Endothelial cell of umbilical vein (primary cell): ENCODE measurements around the gene SUPT3H. TPM values are rescaled to one million over a fixed set of nuclear protein-coding genes. Genes with fewer than 3 reads are reported as not detected.

ENCODE experiments used
- BruUV-seq: library from RNA; stranded (reverse); fragments of 400-500 nt; replicated peaks from 2 replicates; lab custom pipeline; 2021; lab: Mats Ljungman, UMichigan
- CTCF ChIA-PET: fragments of 300-600, 350-600 bp; sonication (Branson Sonifier 250); formaldehyde crosslinking; loops from one replicate; lab custom pipeline; 2021; ENCODE audit warnings: antibody characterized with exemption, inconsistent platforms; lab: Charles Lee
- POLR2A ChIA-PET: fragments of 300-600, 350-600 bp; sonication (Branson Sonifier 250); formaldehyde crosslinking; loops from one replicate; lab custom pipeline; 2021; ENCODE audit warnings: antibody characterized with exemption, inconsistent platforms; lab: Charles Lee
- DNase-seq: peaks from one replicate; pipeline ENCODE4 v3.0.0-alpha.2; 2011; ENCODE audit warnings: low read depth, low spot score
- FAIRE-seq: peaks from 2 replicates; lab custom pipeline; 2011; peaks lifted over from hg19 to GRCh38; lab: Jason Lieb, UNC
- H2AFZ ChIP-seq: 2 replicates; pipeline ENCODE4 v1.6.0; 2012; ENCODE audit warnings: low read depth, low read length, control low read depth, inconsistent platforms
- H3K27ac ChIP-seq: 2 replicates; pipeline ENCODE4 v1.5.1; 2011; ENCODE audit warnings: low read depth, mild to moderate bottlenecking, control low read depth, low read length, moderate library complexity; ENCODE audit not compliant: insufficient read depth
- H3K27me3 ChIP-seq, 2 experiments: 2 replicates each; pipeline versions ENCODE4 v1.6.0 to v1.6.1; 2011; ENCODE audit warnings: low read length in 2 of 2, mixed read lengths in 1 of 2; ENCODE audit not compliant: control insufficient read depth in 2 of 2, insufficient read depth in 2 of 2
- H3K36me3 ChIP-seq, 2 experiments: 2 replicates in 1 of 2; 3 replicates in 1 of 2; pipeline ENCODE4 v1.5.1; 2011; ENCODE audit warnings: low read length in 2 of 2, mild to moderate bottlenecking in 1 of 2, moderate library complexity in 1 of 2; ENCODE audit not compliant: control insufficient read depth in 2 of 2, insufficient read depth in 2 of 2; ENCODE audit errors: extremely low read depth in 1 of 2
- H3K4me1 ChIP-seq: 3 replicates; pipeline ENCODE4 v1.5.1; 2011; ENCODE audit warnings: mild to moderate bottlenecking, low read length; ENCODE audit not compliant: control insufficient read depth, insufficient read depth; ENCODE audit errors: extremely low read depth
- H3K4me2 ChIP-seq: 2 replicates; pipeline ENCODE4 v1.6.1; 2011; ENCODE audit warnings: low read length, control low read depth, mixed read lengths; ENCODE audit not compliant: insufficient read depth
- H3K4me3 ChIP-seq, 3 experiments: fragments of 200-600 bp in 1 of 3; sonication (generic), shearing (Covaris generic) in 1 of 3; replicated peaks in 1 of 3; 2 replicates each; pipeline ENCODE4 v1.5.1; 2011 to 2016; ENCODE audit warnings: control low read depth in 3 of 3, low read length in 3 of 3, mild to moderate bottlenecking in 2 of 3, inconsistent platforms in 1 of 3, low read depth in 1 of 3, moderate library complexity in 1 of 3; ENCODE audit not compliant: insufficient read depth in 1 of 3
- H3K79me2 ChIP-seq: 2 replicates; pipeline ENCODE4 v1.6.0; 2012; ENCODE audit warnings: low read length, inconsistent platforms; ENCODE audit not compliant: control insufficient read depth, insufficient read depth
- H3K9ac ChIP-seq: replicated peaks from 2 replicates; pipeline ENCODE3; 2011; ENCODE audit warnings: low read length, control low read depth; ENCODE audit not compliant: insufficient read depth; ENCODE audit errors: extremely low read depth
- H3K9me1 ChIP-seq: replicated peaks from 3 replicates; pipeline ENCODE4 v1.6.0; 2011; ENCODE audit warnings: mild to moderate bottlenecking, low read length; ENCODE audit not compliant: control insufficient read depth, insufficient read depth; ENCODE audit errors: extremely low read depth
- H3K9me3 ChIP-seq: replicated peaks from 2 replicates; pipeline ENCODE4 v1.5.1; 2012; ENCODE audit warnings: low read length, inconsistent platforms; ENCODE audit not compliant: control insufficient read depth, insufficient read depth
- H4K20me1 ChIP-seq: replicated peaks from 2 replicates; pipeline ENCODE3; 2011; ENCODE audit warnings: mild to moderate bottlenecking, low read length; ENCODE audit not compliant: control insufficient read depth, insufficient read depth; ENCODE audit errors: extremely low read depth
- CTCF ChIP-seq, 2 donors: IDR thresholded peaks; 1 replicate in 1 of 2; 2 replicates in 1 of 2; pipeline ENCODE4 v1.5.1; 2011; ENCODE audit warnings: low read length in 2 of 2, mild to moderate bottlenecking in 2 of 2, moderate library complexity in 2 of 2, control low read depth in 1 of 2, inconsistent platforms in 1 of 2, low read depth in 1 of 2; ENCODE audit not compliant: insufficient read depth in 1 of 2; ENCODE audit errors: extremely low read depth in 1 of 2
- EZH2 ChIP-seq: IDR thresholded peaks from 2 replicates; pipeline ENCODE4 v1.6.1; 2012; ENCODE audit warnings: borderline replicate concordance, low read depth, mild to moderate bottlenecking, moderate library complexity, low read length, inconsistent platforms; ENCODE audit not compliant: severe bottlenecking
- FOS ChIP-seq: IDR thresholded peaks from 2 replicates; pipeline ENCODE4 v1.6.1; 2011; ENCODE audit warnings: mild to moderate bottlenecking, low read length, moderate library complexity, borderline replicate concordance; ENCODE audit not compliant: insufficient read depth
- GATA2 ChIP-seq: IDR thresholded peaks from 2 replicates; pipeline ENCODE4 v1.7.0; 2011; ENCODE audit warnings: low read depth, mild to moderate bottlenecking, moderate library complexity, mixed read lengths, low read length; ENCODE audit not compliant: insufficient read length, insufficient read depth
- JUN ChIP-seq: IDR thresholded peaks from 2 replicates; pipeline ENCODE4 v1.6.1; 2011; ENCODE audit warnings: borderline replicate concordance, low read depth; ENCODE audit not compliant: insufficient read length, insufficient read depth
- MAX ChIP-seq: IDR thresholded peaks from 2 replicates; pipeline ENCODE4 v1.6.1; 2011; ENCODE audit not compliant: insufficient read depth, insufficient read length
- MYC ChIP-seq: IDR thresholded peaks from one replicate; pipeline ENCODE4 v1.6.1; 2011; ENCODE audit warnings: mild to moderate bottlenecking, low read depth, low read length
- POLR2A ChIP-seq: IDR thresholded peaks from 2 replicates; pipeline ENCODE4 v1.6.1; 2012; ENCODE audit warnings: low read depth, mild to moderate bottlenecking, control low read depth, low read length
- POLR2AphosphoS5 ChIP-seq: IDR thresholded peaks from 2 replicates; pipeline ENCODE4 v1.6.1; 2012; ENCODE audit warnings: low read depth, mild to moderate bottlenecking, control low read depth, low read length, moderate library complexity; ENCODE audit not compliant: insufficient read depth
- dilution Hi-C: fragments of 300-500 bp; cut with MboI; formaldehyde crosslinking; loops from one replicate; pipeline ENCODE4 v1.15.0; 2019; ENCODE audit warnings: low sequenced_read_pairs; ENCODE audit not compliant: extremely low pct_ligation_motif_present
- intact Hi-C: fragments of 100-400 bp; cut with micrococcal nuclease; formaldehyde crosslinking; loops from one replicate; pipeline ENCODE4 v1.10.0; 2022
- polyA plus RNA-seq, 4 experiments: library from polyadenylated mRNA; depleted of rRNA in 3 of 4; stranded (reverse) in 3 of 4; unstranded in 1 of 4; fragments of >200 nt; gene quantifications; 2 replicates each; pipeline versions ENCODE4 v1.2.1 to v1.2.3, GENCODE V29; 2011 to 2012; ENCODE audit warnings: missing spikeins in 1 of 4
- total RNA-seq: library from RNA; stranded (reverse); gene quantifications from 2 replicates; pipeline ENCODE4 v1.2.3, GENCODE V29; 2021

SUPT3H gene
- total and polyA plus RNA-seq, 2 donors (not counting 3 experiments of a cell fraction or from before 2014, with no cell fraction given) = 8.3 to 9.8 TPM

DNA sequence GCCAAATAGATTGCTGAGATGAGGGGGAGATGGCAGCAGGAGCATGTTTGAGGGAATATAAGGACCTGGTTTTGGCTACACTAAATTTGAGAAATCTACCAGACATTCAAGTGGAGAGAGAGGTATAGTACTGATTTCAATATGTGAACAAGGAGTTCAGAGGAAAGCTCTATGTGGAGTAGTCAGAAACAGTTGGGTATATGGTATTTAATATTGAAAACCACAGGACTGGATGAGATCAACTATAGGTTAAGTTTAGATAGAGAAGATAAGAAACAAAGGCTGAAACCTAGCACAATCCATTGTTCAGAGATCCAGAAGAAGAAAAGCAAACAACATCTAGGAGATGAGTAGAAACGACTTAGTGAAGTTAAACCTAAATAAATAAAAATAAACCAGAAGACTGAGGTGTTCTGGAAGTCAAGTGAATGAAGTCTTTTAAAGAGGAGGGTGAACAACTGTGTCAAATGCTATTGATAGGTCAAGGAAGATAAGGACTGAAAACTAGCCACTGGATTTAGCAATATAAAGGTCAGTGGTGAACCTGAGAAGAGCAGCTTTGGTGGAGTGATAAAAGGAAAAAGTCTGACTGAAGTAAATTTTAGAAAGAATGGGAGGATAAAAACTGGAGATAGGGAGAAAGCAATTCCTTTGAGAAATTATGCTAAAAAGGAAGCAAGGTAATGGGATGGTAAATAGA is 170.8 kb downstream of the SUPT3H start:
- Histone ChIP-seq H3K9ac (no peak overlapping the region), H3K27me3 (no peaks in the 10 kb centered on the region), H3K4me3 (no peak overlapping the region), H3K79me2 (no peaks in the 10 kb centered on the region), H3K4me1 (no peaks in the 10 kb centered on the region), H3K27ac (no peak overlapping the region), H4K20me1 (no peaks in the 10 kb centered on the region), H3K4me2 (no peak overlapping the region), H3K9me1 (no peaks in the 10 kb centered on the region), H3K9me3 (no peaks in the 10 kb centered on the region), H2AFZ (no peak overlapping the region), H3K36me3 (no peaks in the 10 kb centered on the region)
- intact Hi-C loops = no loop called here
- POLR2A ChIA-PET = no interaction called here
- DNase-seq (no peak), FAIRE-seq (no peak)
- dilution Hi-C loops = no loop called here
- CTCF ChIA-PET = no interaction called here
- TF ChIP-seq GATA2 (no peak), JUN (no peak), POLR2A (no peak), EZH2 (no peak), CTCF (IDR thresholded peaks at IDR 0.05; ENCODE audit: extremely low read depth in 1 of 2, insufficient read depth in 1 of 2, low read depth in 1 of 2, low read length in 2 of 2) (no peak), POLR2AphosphoS5 (no peak), FOS (no peak), MAX (no peak), MYC (no peak)
- no TSS peak for BruUV-seq
